HepG2 (cell line): ENCODE measurements around the gene MAP1B. TPM values are rescaled to one million over a fixed set of nuclear protein-coding genes. Genes with fewer than 3 reads are reported as not detected.

Source experiments
- ARHGAP35 ChIP-seq: sonication (generic); formaldehyde crosslinking; IDR thresholded peaks from 2 replicates; pipeline ENCODE4 v1.9.0; 2022; ENCODE audit warnings: mild to moderate bottlenecking, inconsistent platforms, moderate library complexity, missing genetic modification reagents, borderline replicate concordance
- CEBPZ ChIP-seq: IDR thresholded peaks from 2 replicates; pipeline ENCODE4 v1.6.1; 2012; ENCODE audit warnings: low read length, improper control_type of control experiment
- HINFP ChIP-seq: sonication (generic); formaldehyde crosslinking; IDR thresholded peaks from 2 replicates; pipeline ENCODE4 v1.4.0; 2020; ENCODE audit warnings: low read depth, mild to moderate bottlenecking, missing genetic modification reagents
- KLF13 ChIP-seq: sonication (generic); formaldehyde crosslinking; IDR thresholded peaks from 2 replicates; pipeline ENCODE4 v1.4.0; 2020; ENCODE audit warnings: mild to moderate bottlenecking, missing genetic modification reagents
- PAXIP1 ChIP-seq: sonication (generic); formaldehyde crosslinking; conservative IDR thresholded peaks from 2 replicates; pipeline ENCODE4 v1.4.0; 2020; ENCODE audit warnings: mild to moderate bottlenecking, missing genetic modification reagents, moderate library complexity
- ZBTB25 ChIP-seq: IDR thresholded peaks from 2 replicates; pipeline ENCODE4 v1.6.1; 2018; ENCODE audit warnings: missing genetic modification reagents
- ZNF446 ChIP-seq: sonication (generic); formaldehyde crosslinking; IDR thresholded peaks from 2 replicates; pipeline ENCODE4 v1.5.0; 2020; ENCODE audit warnings: mild to moderate bottlenecking, missing genetic modification reagents
- ZNF687 ChIP-seq: sonication (generic); formaldehyde crosslinking; IDR thresholded peaks from 2 replicates; pipeline ENCODE4 v1.5.1; 2020; ENCODE audit warnings: mild to moderate bottlenecking, missing genetic modification reagents, moderate library complexity
- polyA plus RNA-seq, 8 experiments: library from polyadenylated mRNA; depleted of rRNA in 3 of 8; stranded (reverse) in 7 of 8; unstranded in 1 of 8; fragments of >200 nt; fragmentation: Illumina TruSeq in 4 of 8; extraction: Trizol in 4 of 8; gene quantifications; 2 replicates each; pipeline versions ENCODE4 v1.2.1 to v1.2.3, GENCODE V29; 2011 to 2016; ENCODE audit warnings: low read depth in 4 of 8, missing spikeins in 1 of 8, mixed read lengths in 1 of 8; ENCODE audit not compliant: insufficient read depth in 1 of 8
- total RNA-seq, 5 experiments: library from RNA; depleted of rRNA; stranded (reverse); fragments of >200 nt; fragmentation: Illumina TruSeq; extraction: Trizol; gene quantifications; 2 replicates each; pipeline ENCODE4 v1.2.3, GENCODE V29; 2016; ENCODE audit warnings: low read depth in 1 of 5

Gene MAP1B
- total and polyA plus RNA-seq, 2 of the 13 experiments (the other 11 are each of a cell fraction or from before 2014, with no cell fraction given) = 3.3 to 6.2 TPM

- TF ChIP-seq PAXIP1 (CRISPR knock-in tag) (no peak), ARHGAP35 (CRISPR knock-in tag) (no peak), ZBTB25 (CRISPR knock-in tag) (no peak), CEBPZ (no peak), KLF13 (CRISPR knock-in tag) (no peak), ZNF687 (CRISPR knock-in tag) (no peak), HINFP (no peak), ZNF446 (no peak)
Observed at GRCh38 chr5:72157625-72157962, 50.3 kb downstream of the MAP1B start (continued).
